ENCODE results near the gene ZNF423.
A peak's percentile ranks its signal among the peaks of the same experiment; 100 is the strongest.

Gene ZNF423

GRCh38 chr16:49499869-49500610 lies 355.9 kb downstream of the ZNF423 start:
- DNase-seq = no peak

DNA sequence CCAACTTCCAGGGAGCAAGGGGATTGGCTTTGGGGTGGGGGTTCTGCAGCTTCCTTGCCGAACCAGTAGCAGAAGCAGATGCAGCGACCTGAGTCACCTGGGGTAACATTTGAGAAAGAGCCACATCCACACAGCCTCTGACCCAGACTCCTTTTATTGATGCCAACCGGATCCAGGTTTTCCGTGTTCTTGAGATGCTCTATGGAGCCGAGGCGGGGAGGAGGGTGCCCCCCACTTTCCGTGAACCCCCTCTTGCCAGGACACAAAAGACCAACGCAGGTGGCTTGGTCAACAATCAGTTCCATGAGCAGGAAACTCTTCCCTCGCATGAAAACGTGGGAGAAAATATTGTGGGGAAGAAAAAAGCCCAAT lies 356.5 kb downstream of the ZNF423 start:
- DNase-seq = no peak

GRCh38 chr16:49498666-49499413 lies 357.1 kb downstream of the ZNF423 start:
- DNase-seq = no peak

- no peak for DNase-seq
Observed at GRCh38 chr16:49498264-49498663, 357.6 kb downstream of the ZNF423 start.

GRCh38 chr16:49497466-49497865 lies 358.4 kb downstream of the ZNF423 start:
- no peak for DNase-seq

DNA sequence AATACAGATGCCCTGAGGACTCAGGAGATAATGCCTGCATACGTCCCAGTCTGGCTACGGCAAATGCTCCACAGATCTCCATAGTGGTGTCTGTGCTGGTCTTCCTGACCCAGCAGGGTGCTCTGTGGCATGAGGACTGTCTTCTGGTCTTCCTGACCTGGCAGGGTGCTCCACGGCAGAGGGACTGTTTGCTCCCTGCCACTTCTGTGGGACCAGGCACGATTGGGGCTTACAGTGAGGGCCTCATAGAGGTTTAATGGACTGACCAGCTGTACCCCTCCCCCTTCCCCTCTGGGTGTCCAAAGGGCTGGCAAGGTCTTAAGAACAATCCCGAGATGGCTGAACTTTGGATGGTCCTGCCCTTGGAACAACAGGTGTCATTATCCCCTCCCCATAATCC lies 359.3 kb downstream of the ZNF423 start:
- DNase-seq = no peak

DNA sequence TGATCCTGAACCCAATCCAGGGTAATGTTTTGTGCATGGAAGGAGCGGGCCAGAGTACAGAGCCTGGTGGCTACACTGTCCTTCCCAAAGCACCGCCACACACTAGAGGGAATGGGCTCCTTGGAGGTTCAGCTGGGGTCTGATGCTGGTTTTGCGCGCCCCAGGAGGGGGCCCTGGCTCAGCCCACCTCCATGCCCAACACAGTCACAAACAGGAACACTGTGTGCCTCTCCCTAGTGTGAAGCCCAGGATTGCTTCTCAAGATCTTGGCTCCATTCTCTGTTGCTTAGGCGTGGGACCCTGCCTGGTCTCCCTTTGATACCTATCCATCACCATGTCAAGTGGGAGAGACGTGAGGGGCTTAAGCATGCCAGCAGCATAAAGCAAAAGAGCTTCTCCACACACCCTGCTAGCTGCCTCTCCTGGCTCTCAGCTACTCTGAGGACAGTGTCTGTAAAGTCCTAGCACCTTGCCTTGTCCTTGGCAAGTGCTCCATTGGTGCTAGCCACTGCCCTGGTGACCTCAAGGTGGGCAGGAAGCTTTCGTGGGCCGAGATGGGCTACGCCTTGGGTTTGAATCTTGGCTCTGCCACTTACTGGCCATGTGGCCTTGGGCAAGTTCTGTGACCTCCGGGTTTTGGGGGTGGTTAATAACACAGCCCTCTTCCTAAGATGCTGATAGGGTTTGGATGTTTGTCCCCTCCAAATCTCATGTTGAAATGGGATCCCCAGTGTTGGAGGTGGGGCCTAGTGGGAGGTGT lies 360.1 kb downstream of the ZNF423 start:
- no peak for DNase-seq

- DNase-seq = no peak
Observed at GRCh38 chr16:49494891-49495566, 360.9 kb downstream of the ZNF423 start.

DNA sequence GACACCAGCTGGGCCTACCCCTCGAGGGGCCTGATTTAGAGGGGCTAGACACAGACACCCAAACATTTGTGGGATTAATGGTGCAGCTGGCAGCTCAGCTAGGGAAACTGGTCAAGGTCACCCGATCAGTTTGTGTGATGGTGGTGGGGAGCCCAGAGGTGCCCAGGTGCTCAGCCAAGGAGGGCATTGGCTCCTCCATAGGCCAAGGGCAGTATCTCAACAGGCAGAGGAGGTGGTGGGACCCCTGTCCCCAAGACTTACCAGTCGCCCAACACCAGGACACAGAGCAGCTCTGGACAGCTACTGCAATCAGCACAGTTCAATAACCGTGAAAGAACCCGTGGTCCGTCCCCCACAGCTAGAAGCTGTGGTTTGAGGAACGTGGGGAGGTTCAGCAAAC lies 361.4 kb downstream of the ZNF423 start:
- DNase-seq = no peak

DNA sequence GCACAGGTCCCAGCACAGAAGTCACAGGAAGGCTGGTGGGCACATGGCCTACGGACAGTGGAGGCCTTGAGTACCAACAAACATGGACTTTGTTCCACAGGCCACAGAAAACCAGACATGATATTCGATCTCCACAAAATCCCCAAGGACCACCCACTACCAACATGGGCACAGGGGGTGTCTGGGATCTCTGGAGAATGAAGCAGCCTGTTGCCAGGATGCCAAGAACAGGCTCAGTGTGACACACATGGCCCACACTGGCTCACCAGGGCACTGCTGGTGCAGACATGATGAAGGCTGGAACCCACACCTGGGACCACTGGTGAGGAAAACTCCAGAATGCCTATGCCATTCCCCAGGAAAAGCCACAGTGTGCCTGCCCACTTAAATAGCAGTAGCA lies 362.1 kb downstream of the ZNF423 start:
- no peak for DNase-seq

DNA sequence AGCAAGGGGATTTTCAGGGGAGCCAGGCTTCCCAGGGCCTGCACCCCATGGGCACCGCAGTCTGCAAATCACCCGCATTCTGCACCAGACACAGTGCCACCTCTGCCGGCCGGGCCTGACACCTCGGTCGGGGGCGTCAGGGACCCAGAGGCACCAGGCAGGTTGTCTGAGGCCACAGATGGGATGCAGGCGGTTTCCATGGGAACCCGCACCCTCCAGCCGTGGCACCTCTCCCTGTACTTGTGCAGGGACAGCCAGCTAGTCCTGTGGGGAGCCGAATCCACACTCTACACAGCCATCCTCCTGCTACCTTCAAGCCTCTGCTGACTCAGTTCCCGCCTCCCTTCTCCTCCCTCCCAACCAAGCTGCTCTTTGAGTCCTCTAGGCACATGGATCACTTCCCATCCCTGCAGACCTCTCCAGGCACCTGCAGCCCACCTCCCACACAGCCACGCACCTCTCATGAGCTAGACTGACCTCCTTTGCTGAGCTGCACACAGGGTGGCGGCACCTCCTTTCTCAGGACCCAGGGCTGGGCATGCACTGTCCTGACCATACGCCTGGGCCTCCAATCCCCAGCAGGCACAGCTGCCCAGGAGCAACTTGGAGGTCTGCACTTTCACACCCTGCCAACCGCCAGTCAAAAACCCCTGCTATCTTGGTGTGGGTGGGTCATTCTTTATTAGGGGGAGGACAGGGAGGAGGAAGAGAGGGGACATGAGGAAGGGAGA lies 362.9 kb downstream of the ZNF423 start:
- no peak for DNase-seq

- peak; percentile 45 for DNase-seq
Observed at GRCh38 chr16:49491771-49492761, 363.8 kb downstream of the ZNF423 start.

DNA sequence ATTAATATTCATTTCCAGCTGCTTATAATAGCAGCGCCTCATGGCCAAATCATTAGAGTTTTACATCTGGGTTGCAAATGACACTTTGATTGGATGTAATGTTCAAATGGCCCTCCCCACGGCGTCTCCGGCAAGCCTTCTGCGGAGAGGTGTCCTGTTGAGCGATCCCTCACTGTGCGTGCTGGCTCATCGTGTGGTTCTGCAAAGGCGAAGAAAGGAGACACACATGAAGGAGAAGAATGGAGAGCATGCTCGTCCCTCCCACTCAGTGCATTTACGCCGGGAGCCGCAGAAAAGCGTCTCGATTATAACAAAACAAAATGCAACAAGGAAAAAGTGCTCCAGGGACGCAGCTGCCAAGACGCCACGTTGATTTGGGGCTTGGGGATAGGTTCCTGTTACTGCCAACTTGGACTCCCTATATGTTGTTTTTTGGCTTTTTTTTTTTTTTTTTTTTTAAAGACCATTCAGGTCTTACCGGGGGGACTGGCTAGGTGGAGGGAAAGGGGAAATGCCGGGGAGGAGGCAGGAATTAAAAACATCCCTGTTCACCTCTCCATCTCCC lies 364.7 kb downstream of the ZNF423 start:
- DNase-seq = no peak

DNA sequence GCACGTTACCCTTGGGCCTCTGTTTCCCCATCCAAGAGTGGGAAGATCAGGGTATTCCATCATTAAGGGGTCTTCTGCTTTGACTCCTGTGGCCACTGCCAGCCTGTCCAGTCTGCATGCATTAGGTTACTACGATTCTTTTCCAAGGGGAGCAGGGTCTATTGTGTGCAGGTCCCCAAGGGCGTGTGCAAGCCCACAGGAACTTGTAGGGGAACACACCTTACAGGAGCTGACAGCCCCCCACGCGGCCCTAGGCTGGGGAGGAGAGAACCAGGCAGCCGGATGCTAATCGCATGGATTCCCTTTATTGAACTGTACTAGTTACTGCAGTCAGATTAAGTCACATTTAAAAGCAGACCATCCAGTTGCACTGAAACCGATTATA lies 365.6 kb downstream of the ZNF423 start:
- DNase-seq = no peak

DNA sequence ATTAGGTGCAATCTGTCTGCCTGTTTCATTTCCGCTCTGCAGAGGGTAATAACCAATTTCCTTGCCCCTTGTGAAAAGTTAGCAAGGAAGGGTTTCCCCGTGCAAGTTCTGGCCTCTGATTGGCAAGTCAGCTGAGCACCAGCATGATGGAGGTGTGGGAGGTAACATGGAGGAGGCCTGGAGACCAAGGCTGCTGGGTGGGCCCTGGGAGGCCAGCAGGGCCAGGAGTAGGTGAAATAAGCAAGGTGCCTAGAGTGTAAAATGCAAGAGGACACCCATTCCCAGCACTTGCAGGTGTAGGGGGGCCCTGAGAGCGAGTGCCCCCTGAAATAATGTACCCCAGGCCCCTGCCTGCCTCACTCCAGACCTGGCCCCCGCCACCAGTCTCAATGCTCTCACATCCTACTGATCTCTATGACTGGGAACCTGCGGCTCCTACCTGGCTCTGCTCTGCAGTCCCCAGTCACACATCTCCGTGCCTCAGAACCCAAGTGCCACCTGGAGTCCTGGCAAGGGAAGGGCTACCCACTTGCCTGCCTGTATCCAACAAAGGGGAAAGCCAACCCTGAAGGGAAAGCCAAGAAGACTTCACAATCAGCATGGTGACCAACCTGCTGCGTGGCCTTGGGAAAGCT lies 366.1 kb downstream of the ZNF423 start:
- no peak for DNase-seq

- DNase-seq = no peak
Observed at GRCh38 chr16:49488740-49489525, 367.0 kb downstream of the ZNF423 start.

- DNase-seq = no peak
Observed at GRCh38 chr16:49488336-49488735, 367.6 kb downstream of the ZNF423 start.

DNA sequence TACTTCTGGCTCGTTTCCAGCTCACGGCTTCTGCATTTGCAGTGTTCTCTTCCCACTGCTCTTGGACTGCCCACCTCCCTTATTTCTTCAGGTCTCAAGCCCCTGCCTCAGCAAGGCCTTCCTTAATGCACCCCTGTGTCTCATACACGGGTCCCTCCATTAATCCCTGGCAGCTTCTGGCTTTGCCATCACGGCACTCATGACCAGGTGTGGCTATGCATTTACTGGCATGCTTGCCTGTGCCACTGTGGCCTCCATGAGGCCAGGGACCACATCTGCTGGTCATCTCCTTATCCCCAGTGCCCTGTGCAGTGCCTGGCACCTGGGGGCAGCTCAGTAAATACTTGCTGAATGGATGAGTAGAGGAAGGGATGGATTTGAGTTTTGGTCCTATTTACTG lies 368.2 kb downstream of the ZNF423 start:
- DNase-seq = no peak

DNA sequence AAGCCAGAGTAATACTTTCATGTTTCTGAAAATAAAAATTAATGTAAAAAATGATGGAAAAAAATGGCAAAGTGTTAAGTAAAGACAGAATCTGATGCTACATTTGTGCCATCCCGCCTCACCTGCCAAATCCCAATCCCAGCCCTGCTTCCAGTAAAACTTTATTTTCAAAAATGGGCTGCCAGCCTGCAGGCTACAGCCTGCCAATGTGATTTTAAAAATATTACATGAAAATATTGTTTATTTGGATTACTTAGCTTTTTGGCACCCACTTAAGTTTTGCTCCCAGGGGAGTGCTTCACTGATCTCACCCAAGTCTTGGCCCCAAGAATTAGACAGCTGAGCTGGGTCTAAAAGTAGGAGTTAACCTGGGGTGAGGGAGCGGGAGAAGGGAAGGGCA lies 369.5 kb downstream of the ZNF423 start:
- DNase-seq = no peak

DNA sequence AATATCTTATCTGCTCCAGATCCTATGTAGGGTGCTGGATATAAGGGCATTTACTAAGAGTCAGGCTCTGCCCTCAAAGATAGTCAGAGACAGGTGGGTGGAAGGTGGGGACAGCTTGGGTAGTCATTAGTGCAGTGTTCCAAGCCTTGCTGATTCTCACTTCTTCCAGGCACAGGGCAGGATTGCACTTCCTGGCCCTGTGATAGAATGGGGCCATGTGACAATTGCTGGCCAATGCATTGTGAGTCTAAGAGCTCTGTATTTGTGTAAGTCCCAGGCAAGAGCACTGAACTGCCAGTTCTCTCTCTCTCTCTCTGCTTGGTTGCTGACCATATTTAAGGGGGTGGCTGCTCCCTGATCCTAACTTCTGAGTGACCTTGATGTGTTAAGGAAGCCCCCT lies 370.2 kb downstream of the ZNF423 start:
- no peak for DNase-seq
